ENCODE measurements around the gene CDKAL1. TPM values are rescaled to one million over a fixed set of nuclear protein-coding genes. Genes with fewer than 3 reads are reported as not detected.

Gene CDKAL1
- total RNA-seq, 1 donor from 2014 or later = 13.4 TPM

DNA sequence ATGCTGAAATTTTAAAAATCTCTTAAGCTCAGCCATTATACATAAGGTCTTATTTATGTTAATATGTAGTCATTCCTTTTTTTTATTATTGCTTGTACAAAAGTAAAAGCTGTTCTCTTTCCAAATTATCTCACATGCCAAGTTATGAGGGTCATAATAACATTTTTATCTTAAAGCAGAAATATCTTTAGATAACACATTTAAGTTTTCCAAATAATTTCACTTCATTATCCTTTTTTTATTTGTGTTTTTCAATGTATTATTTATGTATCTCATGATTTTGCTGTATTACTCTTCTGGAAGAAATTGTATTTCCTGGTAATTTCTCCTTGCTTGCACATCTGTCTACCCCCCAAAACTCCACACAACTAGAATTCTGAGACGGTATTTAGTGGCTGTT, 598.2 kb downstream of the CDKAL1 start:
- DNase-seq (ENCODE audit: low read depth) (no peak), FAIRE-seq (no peak)
- no peaks in the 10 kb centered on the region for H3K36me3 ChIP-seq (ENCODE audit: control insufficient read depth, insufficient read depth, low read length)
- no peaks in the 10 kb centered on the region for H3K27me3 ChIP-seq (ENCODE audit: control insufficient read depth, insufficient read depth, low read length)
- TF ChIP-seq, protein P1, sequence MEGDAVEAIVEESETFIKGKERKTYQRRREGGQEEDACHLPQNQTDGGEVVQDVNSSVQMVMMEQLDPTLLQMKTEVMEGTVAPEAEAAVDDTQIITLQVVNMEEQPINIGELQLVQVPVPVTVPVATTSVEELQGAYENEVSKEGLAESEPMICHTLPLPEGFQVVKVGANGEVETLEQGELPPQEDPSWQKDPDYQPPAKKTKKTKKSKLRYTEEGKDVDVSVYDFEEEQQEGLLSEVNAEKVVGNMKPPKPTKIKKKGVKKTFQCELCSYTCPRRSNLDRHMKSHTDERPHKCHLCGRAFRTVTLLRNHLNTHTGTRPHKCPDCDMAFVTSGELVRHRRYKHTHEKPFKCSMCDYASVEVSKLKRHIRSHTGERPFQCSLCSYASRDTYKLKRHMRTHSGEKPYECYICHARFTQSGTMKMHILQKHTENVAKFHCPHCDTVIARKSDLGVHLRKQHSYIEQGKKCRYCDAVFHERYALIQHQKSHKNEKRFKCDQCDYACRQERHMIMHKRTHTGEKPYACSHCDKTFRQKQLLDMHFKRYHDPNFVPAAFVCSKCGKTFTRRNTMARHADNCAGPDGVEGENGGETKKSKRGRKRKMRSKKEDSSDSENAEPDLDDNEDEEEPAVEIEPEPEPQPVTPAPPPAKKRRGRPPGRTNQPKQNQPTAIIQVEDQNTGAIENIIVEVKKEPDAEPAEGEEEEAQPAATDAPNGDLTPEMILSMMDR (IDR thresholded peaks at IDR 0.05; ENCODE audit: insufficient read depth, low read length, severe bottlenecking) = no peak
- H3K4me3 ChIP-seq (ENCODE audit: low read depth, low read length) = no peak overlapping the region

DNA sequence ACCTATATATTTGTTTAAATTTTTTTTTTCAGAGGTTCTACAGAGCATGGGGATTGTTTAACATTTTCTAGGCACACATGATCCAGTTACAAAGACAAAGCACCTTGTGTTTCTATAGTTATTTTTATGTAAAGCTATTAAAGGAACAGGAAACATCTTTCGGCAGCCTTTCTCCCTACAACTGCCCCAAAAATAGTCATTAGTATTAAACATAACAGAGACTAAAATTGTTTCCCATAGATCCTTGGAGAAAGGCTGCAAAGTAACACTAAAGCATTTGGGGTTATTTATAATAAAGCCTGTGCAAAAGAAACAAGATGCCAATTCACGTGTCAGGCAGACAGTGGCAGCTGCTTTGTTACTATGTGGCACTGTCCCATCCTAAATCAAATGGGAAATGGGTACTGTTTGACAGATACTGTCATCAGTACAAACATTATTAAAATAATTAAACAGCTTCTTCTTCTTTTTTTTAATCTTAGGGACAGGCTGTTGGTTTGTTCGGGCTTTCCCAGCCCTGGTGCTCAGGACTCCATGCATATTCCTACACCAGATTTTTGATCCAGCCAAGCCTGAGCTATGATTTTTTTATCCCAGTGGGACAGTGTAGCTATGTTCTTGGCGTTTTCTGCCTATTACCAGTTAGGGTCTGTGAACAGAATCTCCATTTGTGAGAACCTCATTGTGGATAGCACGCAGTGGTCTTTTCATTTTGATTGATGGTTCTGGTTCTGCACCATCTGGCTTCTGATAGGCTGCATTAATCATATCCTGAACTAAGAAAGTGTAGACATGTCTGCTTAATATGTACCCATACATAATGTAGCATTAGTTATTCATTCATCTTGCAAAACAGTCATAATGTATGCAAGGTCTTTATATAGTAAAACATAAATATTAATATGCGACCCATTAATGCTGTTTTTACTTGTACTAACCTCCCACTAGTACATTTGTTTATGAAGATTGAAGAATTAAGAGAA, 598.9 kb downstream of the CDKAL1 start:
- Histone ChIP-seq H3K4me3 (ENCODE audit: low read depth, low read length) (no peak overlapping the region), H3K36me3 (ENCODE audit: control insufficient read depth, insufficient read depth, low read length) (no peaks in the 10 kb centered on the region), H3K27me3 (ENCODE audit: control insufficient read depth, insufficient read depth, low read length) (no peaks in the 10 kb centered on the region)
- DNase-seq (ENCODE audit: low read depth) (no peak), FAIRE-seq (no peak)
- TF ChIP-seq, protein P1 (IDR thresholded peaks at IDR 0.05; ENCODE audit: insufficient read depth, low read length, severe bottlenecking) = no peak

DNA sequence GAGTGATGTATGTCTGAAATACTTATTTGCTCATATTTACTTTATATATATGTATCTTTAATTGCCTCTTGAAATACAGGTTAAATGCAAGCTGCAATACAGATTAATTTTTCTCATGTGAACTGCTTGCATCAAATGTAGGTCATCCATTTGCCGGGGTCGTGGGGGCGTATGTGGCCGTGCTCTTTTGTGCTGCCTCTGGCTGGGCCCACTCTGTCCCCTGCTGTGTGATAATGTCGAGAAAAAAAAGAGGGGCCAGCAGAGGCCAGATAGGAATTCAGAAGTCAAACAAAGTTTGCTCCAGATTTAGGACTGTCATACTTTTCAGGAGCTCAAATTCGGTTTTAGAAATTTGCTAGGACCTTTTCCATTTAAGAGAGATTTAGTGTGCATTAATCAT, 599.6 kb downstream of the CDKAL1 start:
- TF ChIP-seq, protein P1 (IDR thresholded peaks at IDR 0.05; ENCODE audit: insufficient read depth, low read length, severe bottlenecking) = no peak
- DNase-seq (ENCODE audit: low read depth) (no peak), FAIRE-seq (no peak)
- no peaks in the 10 kb centered on the region for H3K27me3 ChIP-seq (ENCODE audit: control insufficient read depth, insufficient read depth, low read length)
- no peak overlapping the region for H3K4me3 ChIP-seq (ENCODE audit: low read depth, low read length)
- H3K36me3 ChIP-seq (ENCODE audit: control insufficient read depth, insufficient read depth, low read length) = no peaks in the 10 kb centered on the region

DNA sequence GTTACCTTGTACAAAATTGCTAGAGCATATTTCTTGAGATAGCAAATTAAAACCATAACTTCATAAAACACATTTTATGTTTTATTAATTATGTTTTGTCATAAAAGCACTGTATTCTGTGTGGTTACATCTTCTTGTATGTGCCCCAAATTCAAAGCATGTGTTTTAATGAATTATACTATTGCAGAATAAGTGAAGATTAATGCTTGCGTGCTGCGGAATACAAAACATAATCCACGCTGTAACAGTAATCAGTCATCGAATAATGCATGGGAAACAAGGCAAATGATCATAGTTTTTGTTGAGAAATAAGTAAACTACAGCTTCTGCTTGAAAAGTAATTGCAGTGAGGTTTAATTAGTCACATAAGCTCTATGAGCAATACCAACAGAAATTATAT, 600.1 kb downstream of the CDKAL1 start:
- no peaks in the 10 kb centered on the region for H3K27me3 ChIP-seq (ENCODE audit: control insufficient read depth, insufficient read depth, low read length)
- no peak for DNase-seq (ENCODE audit: low read depth)
- FAIRE-seq = no peak
- no peaks in the 10 kb centered on the region for H3K36me3 ChIP-seq (ENCODE audit: control insufficient read depth, insufficient read depth, low read length)
- no peak overlapping the region for H3K4me3 ChIP-seq (ENCODE audit: low read depth, low read length)
- TF ChIP-seq, protein P1 (IDR thresholded peaks at IDR 0.05; ENCODE audit: insufficient read depth, low read length, severe bottlenecking) = no peak

DNA sequence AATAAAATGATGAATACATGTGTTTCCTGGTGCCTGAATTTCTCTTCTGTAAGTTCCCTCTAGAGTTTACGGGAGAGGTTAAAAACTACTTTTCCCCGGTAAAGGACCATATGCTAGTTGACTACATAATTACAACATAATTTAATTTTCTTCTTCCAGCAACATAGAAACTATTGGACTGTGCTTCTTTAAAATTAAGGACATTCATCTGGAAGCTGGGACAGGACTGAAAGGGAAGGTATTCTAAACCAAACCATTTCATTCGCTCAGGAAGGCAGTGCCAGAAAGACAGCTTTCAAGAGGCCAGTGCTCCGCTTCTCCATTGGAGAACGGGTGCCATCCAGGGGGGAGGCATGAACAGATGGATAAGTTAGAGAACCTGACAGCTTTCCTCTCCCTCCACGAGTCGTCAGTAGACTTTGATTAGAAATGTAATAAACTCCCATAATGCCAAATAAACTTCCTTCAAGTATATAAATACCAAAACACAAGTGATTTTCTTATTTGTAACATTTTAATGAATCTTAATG, 601.3 kb downstream of the CDKAL1 start:
- DNase-seq (ENCODE audit: low read depth) = no peak
- no peak for FAIRE-seq
- no peaks in the 10 kb centered on the region for H3K36me3 ChIP-seq (ENCODE audit: control insufficient read depth, insufficient read depth, low read length)

More for the DNA sequence above, 601.3 kb downstream of the CDKAL1 start:
- Histone ChIP-seq H3K27me3 (ENCODE audit: control insufficient read depth, insufficient read depth, low read length) (no peaks in the 10 kb centered on the region), H3K4me3 (ENCODE audit: low read depth, low read length) (no peak overlapping the region)
- TF ChIP-seq, protein P1 (IDR thresholded peaks at IDR 0.05; ENCODE audit: insufficient read depth, low read length, severe bottlenecking) = no peak
